ENCODE results near the gene HNRNPM.
"Not testable (repeated sequence)": the region's sequence is repeated elsewhere in the genome, so short reads cannot be mapped to it uniquely, and the experiment has no call there.

HNRNPM gene

GRCh38 chr19:8429044-8429443 is 15.7 kb upstream of the HNRNPM start:
- DNase-seq = no peak

GRCh38 chr19:8429826-8430225 is 14.9 kb upstream of the HNRNPM start:
- no peak for DNase-seq

- DNase-seq = no peak
Observed at GRCh38 chr19:8430650-8431049, 14.1 kb upstream of the HNRNPM start.

- no peak for DNase-seq
Observed at GRCh38 chr19:8438236-8438635, 6.5 kb upstream of the HNRNPM start.

GRCh38 chr19:8441725-8442544 is 2.8 kb upstream of the HNRNPM start:
- no peak for DNase-seq

GRCh38 chr19:8444140-8444676 is 567 bp upstream of the HNRNPM start:
- not testable (repeated sequence) for DNase-seq

- peak in 1 of 2 donors; percentile 18 for DNase-seq
Observed at GRCh38 chr19:8445488-8446001, 770 bp downstream of the HNRNPM start.

GRCh38 chr19:8446061-8446709 is 1.4 kb downstream of the HNRNPM start:
- no peak for DNase-seq

GRCh38 chr19:8449830-8450229 is 5.1 kb downstream of the HNRNPM start:
- no peak for DNase-seq

GRCh38 chr19:8451377-8451776 is 6.6 kb downstream of the HNRNPM start:
- no peak for DNase-seq

- DNase-seq = no peak
Observed at GRCh38 chr19:8451885-8452284, 7.1 kb downstream of the HNRNPM start.

- DNase-seq = no peak
Observed at GRCh38 chr19:8452446-8453123, 7.8 kb downstream of the HNRNPM start.

GRCh38 chr19:8453616-8454015 is 8.8 kb downstream of the HNRNPM start:
- no peak for DNase-seq

GRCh38 chr19:8454218-8454617 is 9.4 kb downstream of the HNRNPM start:
- no peak for DNase-seq

GRCh38 chr19:8455018-8455417 is 10.2 kb downstream of the HNRNPM start:
- no peak for DNase-seq

GRCh38 chr19:8456064-8456463 is 11.3 kb downstream of the HNRNPM start:
- DNase-seq = no peak

GRCh38 chr19:8457209-8457608 is 12.4 kb downstream of the HNRNPM start:
- DNase-seq = no peak

GRCh38 chr19:8457827-8458226 is 13.1 kb downstream of the HNRNPM start:
- no peak for DNase-seq

- no peak for DNase-seq
Observed at GRCh38 chr19:8458380-8458779, 13.6 kb downstream of the HNRNPM start.

- no peak for DNase-seq
Observed at GRCh38 chr19:8459095-8459494, 14.3 kb downstream of the HNRNPM start.

GRCh38 chr19:8459520-8460270 is 14.9 kb downstream of the HNRNPM start:
- no peak for DNase-seq

- no peak for DNase-seq
Observed at GRCh38 chr19:8460516-8461298, 15.9 kb downstream of the HNRNPM start.
